Measurements from ENCODE around the gene RBM20.

- TF ChIP-seq CTCF (IDR thresholded peaks at IDR 0.05) (no peak), POLR2A (IDR thresholded peaks at IDR 0.05) (no peak), POLR2AphosphoS5 (IDR thresholded peaks at IDR 0.05) (no peak)
Measured at GRCh38 chr10:110844617-110844881, 200.4 kb downstream of the RBM20 start.

Data from suprapubic skin (tissue), 4 donors.